ENCODE measurements around the gene CUL9. TPM values are rescaled to one million over a fixed set of nuclear protein-coding genes. Genes with fewer than 3 reads are reported as not detected.

The CUL9 gene
- total RNA-seq, 2 experiments from 2014 or later: 75.1 to 80.8 TPM

GRCh38 chr6:43178150-43178549, 3.8 kb upstream of the CUL9 start:
- POLR2A ChIA-PET: interaction anchor here (0.7 kb wide), 1 partner anchor 51 kb away, joined by 3 read pairs; no protein-coding TSS in a partner anchor
- peaks cover 22% of the 10 kb centered on the region for H3K36me3 Mint-ChIP-seq
- no peaks in the 10 kb centered on the region for H3K9me3 Mint-ChIP-seq
- ATAC-seq (ENCODE audit: low read depth) (no peak), DNase-seq (no peak)
- peaks cover 42% of the 10 kb centered on the region for H3K4me1 Mint-ChIP-seq
- no peaks in the 10 kb centered on the region for H3K27me3 Mint-ChIP-seq
- no peak overlapping the region for H3K27ac Mint-ChIP-seq
- H3K4me3 Mint-ChIP-seq: no peak overlapping the region

GRCh38 chr6:43178951-43179830, 2.8 kb upstream of the CUL9 start:
- DNase-seq (no peak), ATAC-seq (ENCODE audit: low read depth) (no peak)
- peak overlapping the region; percentile 16 for H3K27ac Mint-ChIP-seq
- H3K36me3 Mint-ChIP-seq: peaks cover 25% of the 10 kb centered on the region
- peaks cover 42% of the 10 kb centered on the region for H3K4me1 Mint-ChIP-seq
- POLR2A ChIA-PET: no interaction called here
- H3K9me3 Mint-ChIP-seq: no peaks in the 10 kb centered on the region
- H3K4me3 Mint-ChIP-seq: no peak overlapping the region
- no peaks in the 10 kb centered on the region for H3K27me3 Mint-ChIP-seq

DNA sequence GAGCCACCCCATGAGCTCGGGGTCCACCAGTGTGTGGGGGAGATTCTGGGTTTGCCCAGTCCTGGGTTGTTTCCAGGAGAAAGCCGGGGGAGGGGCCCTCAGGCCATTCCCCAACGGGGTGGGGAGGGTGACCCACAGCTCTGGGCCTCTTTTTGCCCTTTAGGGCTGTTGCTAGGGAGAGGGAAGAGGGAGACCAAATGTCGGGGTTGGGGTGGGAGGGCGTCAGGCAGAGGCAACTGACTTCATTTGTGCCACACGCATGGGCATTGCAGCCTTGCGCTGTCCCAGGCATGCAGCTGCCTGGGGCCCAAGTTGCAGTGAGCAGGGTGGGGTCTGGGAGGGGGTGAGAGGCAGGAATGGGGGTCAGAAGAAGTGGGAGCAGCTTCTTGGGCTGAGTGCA, 1.9 kb upstream of the CUL9 start:
- Mint-ChIP-seq H3K27ac (no peak overlapping the region), H3K4me3 (no peak overlapping the region), H3K4me1 (peaks cover 42% of the 10 kb centered on the region), H3K36me3 (peaks cover 26% of the 10 kb centered on the region), H3K27me3 (no peaks in the 10 kb centered on the region), H3K9me3 (no peaks in the 10 kb centered on the region)
- DNase-seq (no peak), ATAC-seq (ENCODE audit: low read depth) (no peak)
- POLR2A ChIA-PET: interaction anchor here (1.5 kb wide), 1 partner anchor 49 kb away, joined by 8 read pairs; the partner anchor contains the start of gene DNPH1

- Mint-ChIP-seq H3K4me3 (peak overlapping the region; percentile 56), H3K36me3 (peaks cover 26% of the 10 kb centered on the region), H3K9me3 (no peaks in the 10 kb centered on the region), H3K27ac (peak overlapping the region; percentile 94), H3K4me1 (peaks cover 38% of the 10 kb centered on the region), H3K27me3 (no peaks in the 10 kb centered on the region)
- ATAC-seq (ENCODE audit: low read depth) (no peak), DNase-seq (no peak)
- POLR2A ChIA-PET: interaction anchor here (0.9 to 2.7 kb wide), 3 partner anchors 8 to 202 kb away, joined by 3 to 22 read pairs (median 8); partner anchors contain the start of genes DNPH1, PEX6 and SRF
Measured at GRCh38 chr6:43180985-43181384, 1.0 kb upstream of the CUL9 start.

DNA sequence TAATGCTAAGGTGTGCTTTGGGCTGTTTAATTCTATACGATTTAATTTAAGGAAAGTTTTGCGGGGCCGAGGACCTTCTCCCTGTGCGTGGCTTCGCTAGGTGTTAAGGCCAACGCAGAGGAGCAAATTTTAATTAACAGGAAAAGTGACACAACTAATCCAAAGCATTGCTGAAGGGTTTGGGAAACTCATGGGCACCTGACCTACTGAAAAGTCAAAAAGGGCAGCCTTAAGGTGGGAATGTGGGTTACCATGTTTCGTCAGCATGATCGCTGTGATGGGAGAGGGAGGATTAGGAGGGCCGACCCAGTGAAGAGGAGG, 415 bp upstream of the CUL9 start:
- Mint-ChIP-seq H3K27me3 (no peaks in the 10 kb centered on the region), H3K9me3 (no peaks in the 10 kb centered on the region), H3K36me3 (peaks cover 27% of the 10 kb centered on the region), H3K4me3 (peak overlapping the region; percentile 99), H3K27ac (peak overlapping the region; percentile 94), H3K4me1 (peaks cover 35% of the 10 kb centered on the region)
- no peak for DNase-seq
- POLR2A ChIA-PET: interaction anchor here (0.6 to 2.7 kb wide), 7 partner anchors 9 to 1017 kb away, joined by 3 to 22 read pairs (median 3); partner anchors contain the start of genes CNPY3, PEX6 and SRF
- ATAC-seq (ENCODE audit: low read depth): no peak

GRCh38 chr6:43183441-43183840, 1.4 kb downstream of the CUL9 start:
- Mint-ChIP-seq H3K27ac (peak overlapping the region; percentile 94), H3K4me1 (peaks cover 35% of the 10 kb centered on the region), H3K27me3 (no peaks in the 10 kb centered on the region), H3K36me3 (peaks cover 27% of the 10 kb centered on the region), H3K4me3 (peak overlapping the region; percentile 99), H3K9me3 (no peaks in the 10 kb centered on the region)
- no peak for DNase-seq
- no peak for ATAC-seq (ENCODE audit: low read depth)
- POLR2A ChIA-PET: interaction anchor here (1.2 to 2.7 kb wide), 3 partner anchors 11 to 46 kb away, joined by 3 to 22 read pairs (median 6); partner anchors contain the start of genes DNPH1 and SRF

DNA sequence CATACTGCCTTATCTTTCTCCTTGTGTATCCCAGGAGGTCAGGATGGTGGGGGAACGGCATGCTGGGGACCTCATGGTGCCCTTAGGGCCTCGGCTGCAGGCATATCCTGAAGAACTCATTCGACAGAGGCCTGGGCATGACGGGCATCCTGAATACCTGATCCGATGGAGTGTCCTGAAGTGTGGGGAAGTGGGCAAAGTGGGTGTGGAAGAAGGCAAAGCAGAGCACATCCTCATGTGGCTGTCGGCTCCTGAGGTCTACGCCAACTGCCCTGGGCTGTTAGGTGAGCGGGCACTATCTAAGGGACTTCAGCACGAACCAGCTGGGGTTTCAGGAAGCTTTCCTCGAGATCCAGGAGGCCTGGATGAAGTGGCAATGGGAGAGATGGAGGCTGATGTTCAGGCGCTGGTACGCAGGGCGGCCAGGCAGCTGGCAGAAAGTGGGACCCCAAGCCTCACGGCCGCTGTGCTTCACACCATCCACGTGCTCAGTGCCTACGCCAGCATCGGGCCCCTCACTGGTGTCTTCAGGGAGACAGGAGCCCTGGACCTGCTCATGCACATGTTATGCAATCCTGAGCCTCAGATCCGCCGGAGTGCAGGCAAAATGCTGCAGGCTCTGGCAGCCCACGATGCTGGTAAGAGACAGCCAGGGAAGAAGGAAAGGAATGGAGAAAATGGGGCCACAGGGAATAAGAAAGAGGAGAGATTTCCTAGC, 2.4 kb downstream of the CUL9 start:
- Mint-ChIP-seq H3K27ac (peak overlapping the region; percentile 60), H3K36me3 (peaks cover 23% of the 10 kb centered on the region), H3K27me3 (no peaks in the 10 kb centered on the region), H3K9me3 (no peaks in the 10 kb centered on the region), H3K4me1 (peaks cover 35% of the 10 kb centered on the region), H3K4me3 (peak overlapping the region; percentile 52)
- POLR2A ChIA-PET: interaction anchor here (0.9 to 1.5 kb wide), 3 partner anchors 10 to 131 kb away, joined by 3 to 5 read pairs (median 3); partner anchors contain the start of gene CUL7
- ATAC-seq (ENCODE audit: low read depth): no peak
- DNase-seq: no peak

- H3K36me3 Mint-ChIP-seq: peaks cover 23% of the 10 kb centered on the region
- no peaks in the 10 kb centered on the region for H3K27me3 Mint-ChIP-seq
- H3K9me3 Mint-ChIP-seq: no peaks in the 10 kb centered on the region
- peak overlapping the region; percentile 72 for H3K27ac Mint-ChIP-seq
- peak; percentile 49 for ATAC-seq (ENCODE audit: low read depth)
- peaks cover 35% of the 10 kb centered on the region for H3K4me1 Mint-ChIP-seq
- H3K4me3 Mint-ChIP-seq: peak overlapping the region; percentile 20
- DNase-seq: peak; percentile 7
- POLR2A ChIA-PET: interaction anchor here (0.6 to 1.5 kb wide), 3 partner anchors 11 to 184 kb away, joined by 3 to 5 read pairs (median 3); partner anchors contain the start of genes DNPH1 and ZNF318
Measured at GRCh38 chr6:43185391-43185985, 3.5 kb downstream of the CUL9 start.

DNA sequence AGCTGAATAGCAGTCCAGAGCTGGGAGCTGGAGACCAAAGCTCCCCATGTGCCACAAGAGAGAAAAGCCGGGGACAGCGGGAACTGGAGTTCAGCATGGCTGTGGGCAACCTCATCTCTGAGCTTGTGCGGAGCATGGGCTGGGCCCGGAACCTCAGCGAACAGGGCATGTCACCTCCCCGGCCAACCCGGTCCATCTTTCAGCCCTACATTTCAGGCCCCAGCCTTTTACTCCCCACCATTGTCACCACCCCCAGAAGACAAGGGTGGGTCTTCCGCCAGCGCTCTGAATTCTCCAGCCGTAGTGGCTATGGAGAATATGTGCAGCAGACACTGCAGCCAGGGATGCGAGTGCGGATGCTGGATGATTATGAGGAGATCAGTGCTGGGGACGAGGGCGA, 4.0 kb downstream of the CUL9 start:
- DNase-seq (peak; percentile 20), ATAC-seq (ENCODE audit: low read depth) (no peak)
- POLR2A ChIA-PET: interaction anchor here (0.6 to 0.9 kb wide), 2 partner anchors 43 to 184 kb away, joined by 3 read pairs; partner anchors contain the start of genes DNPH1 and ZNF318
- Mint-ChIP-seq H3K27me3 (no peaks in the 10 kb centered on the region), H3K36me3 (peaks cover 23% of the 10 kb centered on the region), H3K9me3 (no peaks in the 10 kb centered on the region), H3K4me1 (peaks cover 36% of the 10 kb centered on the region), H3K27ac (peak overlapping the region; percentile 17), H3K4me3 (no peak overlapping the region)

DNA sequence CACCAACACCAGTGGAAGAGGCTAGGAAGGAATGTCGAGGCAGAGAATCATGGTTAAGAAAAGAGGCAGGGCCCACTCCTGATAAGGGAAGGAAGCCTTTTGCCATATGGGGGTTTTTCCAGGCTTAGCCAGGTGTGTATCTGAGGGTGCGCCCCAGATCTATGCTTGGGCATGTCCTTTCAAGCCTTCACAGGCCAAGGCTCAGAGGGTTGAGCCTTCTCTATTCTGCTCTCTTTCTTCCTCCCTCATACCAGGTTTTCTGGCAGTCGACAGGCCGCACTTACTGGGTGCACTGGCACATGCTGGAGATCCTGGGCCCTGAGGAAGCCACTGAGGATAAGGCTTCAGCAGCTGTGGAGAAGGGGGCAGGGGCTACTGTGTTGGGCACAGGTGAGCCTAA, 4.7 kb downstream of the CUL9 start:
- Mint-ChIP-seq H3K27ac (peak overlapping the region; percentile 17), H3K36me3 (peaks cover 23% of the 10 kb centered on the region), H3K9me3 (no peaks in the 10 kb centered on the region), H3K27me3 (no peaks in the 10 kb centered on the region), H3K4me1 (peaks cover 31% of the 10 kb centered on the region), H3K4me3 (no peak overlapping the region)
- no peak for DNase-seq
- no peak for ATAC-seq (ENCODE audit: low read depth)
- POLR2A ChIA-PET: interaction anchor here (0.5 kb wide), 1 partner anchor 381 kb away, joined by 3 read pairs; no protein-coding TSS in a partner anchor

GRCh38 chr6:43187821-43188220, 5.8 kb downstream of the CUL9 start:
- POLR2A ChIA-PET: no interaction called here
- H3K4me3 Mint-ChIP-seq: no peak overlapping the region
- DNase-seq (peak; percentile 15), ATAC-seq (ENCODE audit: low read depth) (no peak)
- peaks cover 23% of the 10 kb centered on the region for H3K36me3 Mint-ChIP-seq
- H3K4me1 Mint-ChIP-seq: peaks cover 25% of the 10 kb centered on the region
- H3K27me3 Mint-ChIP-seq: no peaks in the 10 kb centered on the region
- H3K27ac Mint-ChIP-seq: no peak overlapping the region
- H3K9me3 Mint-ChIP-seq: no peaks in the 10 kb centered on the region

- Mint-ChIP-seq H3K4me1 (peaks cover 19% of the 10 kb centered on the region), H3K27ac (no peak overlapping the region), H3K36me3 (peaks cover 23% of the 10 kb centered on the region), H3K9me3 (no peaks in the 10 kb centered on the region), H3K4me3 (no peak overlapping the region), H3K27me3 (no peaks in the 10 kb centered on the region)
- ATAC-seq (ENCODE audit: low read depth): no peak
- peak; percentile 16 for DNase-seq
- POLR2A ChIA-PET: interaction anchor here (0.8 kb wide), 1 partner anchor 10 kb away, joined by 4 read pairs; no protein-coding TSS in a partner anchor
Measured at GRCh38 chr6:43188426-43188825, 6.4 kb downstream of the CUL9 start.
